ENCODE results near the gene BMP8A. TPM values are rescaled to one million over a fixed set of nuclear protein-coding genes. Genes with fewer than 3 reads are reported as not detected.

The BMP8A gene
- polyA plus RNA-seq, 3 donors, result not detected

DNA sequence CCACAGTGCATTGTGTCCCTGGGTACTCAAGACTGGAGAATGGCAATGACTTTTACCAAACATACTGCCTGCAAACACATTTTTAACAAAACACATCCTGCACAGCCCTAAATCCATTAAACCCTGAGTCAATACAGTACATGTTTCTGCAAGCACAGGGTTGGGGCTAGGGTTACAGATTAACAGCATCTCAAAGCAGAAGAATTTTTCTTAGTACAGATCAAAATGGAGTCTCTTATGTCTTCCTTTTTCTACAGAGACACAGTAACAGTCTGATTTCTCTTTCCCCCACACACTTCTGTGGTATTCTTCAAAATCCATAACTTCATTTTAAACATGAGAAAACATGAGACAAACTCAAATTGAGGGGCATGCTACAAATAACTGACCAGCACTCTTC is 13.9 kb downstream of the BMP8A start:
- no peaks in the 10 kb centered on the region for H3K9me3 Mint-ChIP-seq
- no peak overlapping the region for H3K4me3 Mint-ChIP-seq
- no peak overlapping the region for H3K4me2 ChIP-seq (replicated peaks; ENCODE audit: extremely low read depth, low read length, poor library complexity, severe bottlenecking)
- TF ChIP-seq, protein P1, sequence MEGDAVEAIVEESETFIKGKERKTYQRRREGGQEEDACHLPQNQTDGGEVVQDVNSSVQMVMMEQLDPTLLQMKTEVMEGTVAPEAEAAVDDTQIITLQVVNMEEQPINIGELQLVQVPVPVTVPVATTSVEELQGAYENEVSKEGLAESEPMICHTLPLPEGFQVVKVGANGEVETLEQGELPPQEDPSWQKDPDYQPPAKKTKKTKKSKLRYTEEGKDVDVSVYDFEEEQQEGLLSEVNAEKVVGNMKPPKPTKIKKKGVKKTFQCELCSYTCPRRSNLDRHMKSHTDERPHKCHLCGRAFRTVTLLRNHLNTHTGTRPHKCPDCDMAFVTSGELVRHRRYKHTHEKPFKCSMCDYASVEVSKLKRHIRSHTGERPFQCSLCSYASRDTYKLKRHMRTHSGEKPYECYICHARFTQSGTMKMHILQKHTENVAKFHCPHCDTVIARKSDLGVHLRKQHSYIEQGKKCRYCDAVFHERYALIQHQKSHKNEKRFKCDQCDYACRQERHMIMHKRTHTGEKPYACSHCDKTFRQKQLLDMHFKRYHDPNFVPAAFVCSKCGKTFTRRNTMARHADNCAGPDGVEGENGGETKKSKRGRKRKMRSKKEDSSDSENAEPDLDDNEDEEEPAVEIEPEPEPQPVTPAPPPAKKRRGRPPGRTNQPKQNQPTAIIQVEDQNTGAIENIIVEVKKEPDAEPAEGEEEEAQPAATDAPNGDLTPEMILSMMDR (IDR thresholded peaks at IDR 0.05), result no peak
- no peaks in the 10 kb centered on the region for H3K9me3 ChIP-seq (replicated peaks in 1 of 2; ENCODE audit: control insufficient read depth in 1 of 2, insufficient read depth in 1 of 2, low read length in 2 of 2)
- H3K79me2 ChIP-seq (ENCODE audit: insufficient read depth, low read length), result no peaks in the 10 kb centered on the region
- no peaks in the 10 kb centered on the region for H4K20me1 ChIP-seq (ENCODE audit: insufficient read depth, low read length)
- no peaks in the 10 kb centered on the region for H3K36me3 ChIP-seq (replicated peaks in 1 of 2; ENCODE audit: control insufficient read depth in 1 of 2, insufficient read depth in 2 of 2, low read length in 2 of 2)
- H3K4me1 ChIP-seq (ENCODE audit: control insufficient read depth in 1 of 2, insufficient read depth in 2 of 2, low read length in 2 of 2), result peaks cover 5 to 7% of the 10 kb centered on the region in 2 donors
- no peak for DNase-seq
- H3K36me3 Mint-ChIP-seq, result no peaks in the 10 kb centered on the region
- H3K27me3 ChIP-seq (ENCODE audit: control insufficient read depth in 2 of 2, insufficient read depth in 2 of 2, low read length in 2 of 2), result peaks cover 0 to 16% of the 10 kb centered on the region in 2 donors
- intact Hi-C loops (cut with micrococcal nuclease), result no loop called here
- H3K27ac Mint-ChIP-seq, result no peak overlapping the region
- no peak overlapping the region for H2AFZ ChIP-seq (ENCODE audit: insufficient read depth, low read depth, low read length, poor library complexity, severe bottlenecking)
- no peak overlapping the region for H3K27ac ChIP-seq (ENCODE audit: low read depth in 1 of 2, low read length in 2 of 2)
- no peak overlapping the region for H3K9ac ChIP-seq (ENCODE audit: insufficient read depth, low read length, poor library complexity, severe bottlenecking)
- H3K4me3 ChIP-seq (replicated peaks in 1 of 3; ENCODE audit: low read depth in 2 of 3, low read length in 3 of 3), result no peak overlapping the region
- H3K27me3 Mint-ChIP-seq (ENCODE audit: low read depth in 3 of 3), result peaks cover 12 to 23% (median 21%) of the 10 kb centered on the region in 3 donors
- peaks cover 13% of the 10 kb centered on the region for H3K4me1 Mint-ChIP-seq

DNA sequence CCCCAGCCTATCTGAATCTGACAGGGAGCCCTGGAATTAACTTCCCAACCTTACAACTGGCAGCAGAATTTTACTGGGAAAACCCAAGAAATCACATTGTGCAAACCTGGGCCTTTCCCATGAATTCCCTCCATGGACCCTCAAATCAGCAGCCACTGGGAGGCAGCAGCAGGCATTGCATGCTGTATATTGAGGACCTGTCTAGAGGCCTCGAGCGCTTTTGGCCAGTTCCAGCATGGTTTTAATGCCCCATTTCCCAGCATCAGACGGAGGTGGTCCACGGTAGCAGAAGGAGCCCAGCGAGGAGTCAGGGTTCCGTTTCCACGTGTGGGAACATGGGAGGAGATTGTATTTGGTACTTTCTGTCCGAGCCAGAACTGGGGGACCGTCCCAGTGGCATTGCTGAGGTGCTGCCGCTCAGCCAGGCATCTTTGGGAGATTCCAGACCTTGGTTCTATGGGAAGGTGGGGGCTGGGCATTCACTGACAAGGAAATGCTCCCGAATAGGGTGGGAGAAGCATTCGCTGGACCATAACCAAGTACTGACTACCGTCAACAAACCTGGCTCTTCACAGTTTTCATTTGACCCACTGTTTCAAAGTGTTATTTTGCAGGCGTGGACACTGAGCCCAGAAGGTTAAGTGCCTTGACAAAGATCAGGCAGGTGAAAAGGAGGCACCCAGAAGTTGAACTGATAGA is 15.9 kb downstream of the BMP8A start:
- Histone ChIP-seq H3K4me2 (replicated peaks; ENCODE audit: extremely low read depth, low read length, poor library complexity, severe bottlenecking) (no peak overlapping the region), H3K9me3 (replicated peaks in 1 of 2; ENCODE audit: control insufficient read depth in 1 of 2, insufficient read depth in 1 of 2, low read length in 2 of 2) (no peaks in the 10 kb centered on the region), H2AFZ (ENCODE audit: insufficient read depth, low read depth, low read length, poor library complexity, severe bottlenecking) (no peak overlapping the region), H4K20me1 (ENCODE audit: insufficient read depth, low read length) (no peaks in the 10 kb centered on the region), H3K36me3 (replicated peaks in 1 of 2; ENCODE audit: control insufficient read depth in 1 of 2, insufficient read depth in 2 of 2, low read length in 2 of 2) (no peaks in the 10 kb centered on the region), H3K4me3 (replicated peaks in 1 of 3; ENCODE audit: low read depth in 2 of 3, low read length in 3 of 3) (no peak overlapping the region), H3K9ac (ENCODE audit: insufficient read depth, low read length, poor library complexity, severe bottlenecking) (no peak overlapping the region), H3K79me2 (ENCODE audit: insufficient read depth, low read length) (no peaks in the 10 kb centered on the region), H3K27me3 (ENCODE audit: control insufficient read depth in 2 of 2, insufficient read depth in 2 of 2, low read length in 2 of 2) (peaks cover 0 to 20% of the 10 kb centered on the region in 2 donors), H3K4me1 (ENCODE audit: control insufficient read depth in 1 of 2, insufficient read depth in 2 of 2, low read length in 2 of 2) (peaks cover 5 to 7% of the 10 kb centered on the region in 2 donors), H3K27ac (ENCODE audit: low read depth in 1 of 2, low read length in 2 of 2) (no peak overlapping the region)
- H3K36me3 Mint-ChIP-seq, result no peaks in the 10 kb centered on the region
- 92% methylated on average over 13 of the region's 14 CpGs for WGBS (ENCODE audit: insufficient coverage)
- intact Hi-C loops (cut with micrococcal nuclease), result no loop called here
- peaks cover 13% of the 10 kb centered on the region for H3K4me1 Mint-ChIP-seq
- no peaks in the 10 kb centered on the region for H3K9me3 Mint-ChIP-seq
- H3K27me3 Mint-ChIP-seq (ENCODE audit: low read depth in 3 of 3), result peaks cover 12 to 25% (median 18%) of the 10 kb centered on the region in 3 donors
- no peak for DNase-seq
- no peak overlapping the region for H3K4me3 Mint-ChIP-seq
- H3K27ac Mint-ChIP-seq, result no peak overlapping the region
- TF ChIP-seq, protein P1 (IDR thresholded peaks at IDR 0.05), result no peak

All from CD14-positive monocyte (primary cell).